ENCODE measurements around the gene MYLK.
"Not testable (repeated sequence)": the region's sequence is repeated elsewhere in the genome, so short reads cannot be mapped to it uniquely, and the experiment has no call there.

Gene MYLK

DNA sequence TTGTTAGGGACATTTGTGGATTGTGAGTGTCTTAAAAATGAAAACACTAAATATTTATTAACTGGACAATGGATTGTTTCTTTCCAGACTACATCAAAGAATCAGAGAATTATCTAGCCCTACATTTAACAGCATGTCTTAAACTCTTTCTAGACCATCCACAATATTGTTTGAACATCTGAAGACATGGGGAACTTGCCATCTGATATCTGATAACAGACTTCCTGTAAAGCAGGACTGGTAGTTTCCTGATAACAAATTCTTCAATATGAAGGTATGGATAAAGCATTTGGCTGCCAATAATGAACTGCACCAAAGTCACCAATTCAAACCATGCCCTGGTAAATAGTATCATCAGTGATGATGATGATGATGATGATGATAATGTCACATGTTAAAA, 273.1 kb downstream of the MYLK start:
- peaks cover 3% of the 10 kb centered on the region for H3K36me3 Mint-ChIP-seq (ENCODE audit: insufficient read depth)
- no peak overlapping the region for H3K4me3 Mint-ChIP-seq
- no peaks in the 10 kb centered on the region for H3K9me3 Mint-ChIP-seq
- no peaks in the 10 kb centered on the region for H3K4me1 Mint-ChIP-seq (ENCODE audit: low read depth in 2 of 2)
- H3K27me3 Mint-ChIP-seq, result no peaks in the 10 kb centered on the region
- H3K27ac Mint-ChIP-seq, result no peak overlapping the region
- ATAC-seq (replicated peaks), result no peak
- DNase-seq, result no peak

- Mint-ChIP-seq H3K27ac (no peak overlapping the region), H3K27me3 (no peaks in the 10 kb centered on the region), H3K36me3 (ENCODE audit: insufficient read depth) (peaks cover 3% of the 10 kb centered on the region), H3K9me3 (no peaks in the 10 kb centered on the region), H3K4me3 (no peak overlapping the region), H3K4me1 (ENCODE audit: low read depth in 2 of 2) (no peaks in the 10 kb centered on the region)
- ATAC-seq (replicated peaks), result no peak
- no peak for DNase-seq
Observed at GRCh38 chr3:123610331-123610730, 273.8 kb downstream of the MYLK start.

- Mint-ChIP-seq H3K36me3 (ENCODE audit: insufficient read depth) (peaks cover 2% of the 10 kb centered on the region), H3K27ac (no peak overlapping the region), H3K4me1 (ENCODE audit: low read depth in 2 of 2) (peaks cover 0 to 2% of the 10 kb centered on the region in 2 donors), H3K27me3 (no peaks in the 10 kb centered on the region), H3K9me3 (no peaks in the 10 kb centered on the region), H3K4me3 (no peak overlapping the region)
- ATAC-seq (replicated peaks) (no peak), DNase-seq (no peak)
Observed at GRCh38 chr3:123609063-123609462, 275.1 kb downstream of the MYLK start.

- Mint-ChIP-seq H3K9me3 (no peaks in the 10 kb centered on the region), H3K27ac (no peak overlapping the region), H3K4me1 (ENCODE audit: low read depth in 2 of 2) (peaks cover 0 to 2% of the 10 kb centered on the region in 2 donors), H3K36me3 (ENCODE audit: insufficient read depth) (no peaks in the 10 kb centered on the region), H3K4me3 (no peak overlapping the region), H3K27me3 (no peaks in the 10 kb centered on the region)
- DNase-seq, result no peak
- no peak for ATAC-seq (replicated peaks)
Observed at GRCh38 chr3:123608263-123608937, 275.7 kb downstream of the MYLK start.

- no peaks in the 10 kb centered on the region for H3K9me3 Mint-ChIP-seq
- DNase-seq (no peak), ATAC-seq (replicated peaks) (no peak)
- H3K4me1 Mint-ChIP-seq (ENCODE audit: low read depth in 2 of 2), result peaks cover 0 to 2% of the 10 kb centered on the region in 2 donors
- no peak overlapping the region for H3K27ac Mint-ChIP-seq
- no peaks in the 10 kb centered on the region for H3K36me3 Mint-ChIP-seq (ENCODE audit: insufficient read depth)
- H3K4me3 Mint-ChIP-seq, result no peak overlapping the region
- H3K27me3 Mint-ChIP-seq, result no peaks in the 10 kb centered on the region
Observed at GRCh38 chr3:123606527-123606926, 277.6 kb downstream of the MYLK start.

DNA sequence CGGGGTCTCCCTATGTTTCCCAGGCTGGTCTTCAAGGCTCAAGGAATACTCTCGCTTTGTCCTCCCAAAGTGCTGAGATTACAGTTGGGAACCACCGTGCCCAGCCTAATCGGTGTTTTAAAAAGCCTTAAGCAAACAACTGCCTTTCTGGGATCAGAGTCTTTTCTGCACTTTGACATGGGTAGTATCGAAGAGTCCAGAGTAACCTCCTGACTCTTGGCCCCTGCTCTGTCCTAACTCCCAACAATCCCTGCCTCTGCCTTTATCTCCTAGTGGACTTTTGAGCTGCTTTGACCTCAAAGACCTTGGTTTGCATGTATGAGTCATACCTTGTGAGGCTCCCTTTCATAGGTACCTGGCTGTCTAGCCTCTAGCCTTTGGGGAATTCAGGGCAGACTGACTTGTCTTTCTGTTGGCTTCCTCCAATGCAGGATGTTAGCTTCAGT, 278.3 kb downstream of the MYLK start:
- Mint-ChIP-seq H3K4me1 (ENCODE audit: low read depth in 2 of 2) (peaks cover 0 to 2% of the 10 kb centered on the region in 2 donors), H3K27ac (peak overlapping the region in 1 of 2 donors; percentile 20), H3K9me3 (no peaks in the 10 kb centered on the region), H3K36me3 (ENCODE audit: insufficient read depth) (no peaks in the 10 kb centered on the region), H3K27me3 (no peaks in the 10 kb centered on the region), H3K4me3 (no peak overlapping the region)
- ATAC-seq (replicated peaks) (no peak), DNase-seq (no peak)

- ATAC-seq (replicated peaks); DNase-seq; H3K4me1 Mint-ChIP-seq (ENCODE audit: low read depth in 2 of 2); H3K36me3 Mint-ChIP-seq (ENCODE audit: insufficient read depth); H3K9me3 Mint-ChIP-seq; H3K27ac Mint-ChIP-seq; H3K4me3 Mint-ChIP-seq; H3K27me3 Mint-ChIP-seq: not testable (repeated sequence)
Observed at GRCh38 chr3:123603153-123603552, 281.0 kb downstream of the MYLK start.

DNA sequence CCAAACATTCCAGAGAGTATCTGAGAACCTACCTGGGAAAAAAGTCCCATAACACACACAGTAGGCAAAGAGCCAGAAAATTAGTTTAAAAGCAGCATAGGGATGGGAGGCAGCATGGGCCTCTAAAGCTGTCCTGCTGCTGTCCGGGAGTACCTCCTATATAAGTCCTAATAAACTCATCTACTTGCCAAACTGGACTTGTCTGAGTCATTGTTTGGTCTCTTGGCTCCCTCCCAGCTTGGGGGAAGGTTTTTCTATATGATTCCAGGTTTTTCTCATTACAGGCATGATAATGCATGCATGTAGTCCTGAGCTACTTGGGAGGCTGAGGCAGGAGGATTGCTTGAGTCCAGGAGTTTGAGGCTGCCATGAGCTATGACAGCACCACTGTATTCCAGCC, 281.8 kb downstream of the MYLK start:
- Mint-ChIP-seq H3K4me1 (ENCODE audit: low read depth in 2 of 2) (peaks cover 0 to 2% of the 10 kb centered on the region in 2 donors), H3K4me3 (no peak overlapping the region), H3K9me3 (no peaks in the 10 kb centered on the region), H3K27me3 (no peaks in the 10 kb centered on the region), H3K27ac (no peak overlapping the region), H3K36me3 (ENCODE audit: insufficient read depth) (no peaks in the 10 kb centered on the region)
- no peak for ATAC-seq (replicated peaks)
- no peak for DNase-seq

GRCh38 chr3:123600863-123601262, 283.3 kb downstream of the MYLK start:
- not testable (repeated sequence) for H3K36me3 Mint-ChIP-seq (ENCODE audit: insufficient read depth); DNase-seq; H3K4me1 Mint-ChIP-seq (ENCODE audit: low read depth in 2 of 2); ATAC-seq (replicated peaks); H3K27ac Mint-ChIP-seq; H3K4me3 Mint-ChIP-seq; H3K27me3 Mint-ChIP-seq; H3K9me3 Mint-ChIP-seq

DNA sequence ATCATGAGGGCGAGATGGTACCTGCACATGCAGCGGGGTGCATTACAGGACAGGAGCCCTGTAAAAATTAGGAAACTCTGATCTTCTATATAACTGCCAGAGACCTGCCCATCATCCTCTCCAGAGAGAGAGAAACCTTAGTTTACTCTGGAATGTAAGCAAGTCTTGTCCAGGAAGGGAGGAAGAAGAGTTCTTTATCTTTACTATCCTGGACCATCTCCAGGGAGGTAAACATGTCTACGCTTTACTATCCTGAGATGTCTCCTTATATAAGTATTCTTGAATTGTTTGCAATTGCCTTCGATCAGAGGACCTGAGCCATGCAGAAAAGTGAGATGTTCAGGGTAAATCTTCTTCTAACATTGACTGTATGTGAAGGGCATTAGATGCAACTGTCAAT, 286.6 kb downstream of the MYLK start:
- Mint-ChIP-seq H3K27me3 (no peaks in the 10 kb centered on the region), H3K27ac (no peak overlapping the region), H3K4me1 (ENCODE audit: low read depth in 2 of 2) (peaks cover 0 to 3% of the 10 kb centered on the region in 2 donors), H3K4me3 (no peak overlapping the region), H3K36me3 (ENCODE audit: insufficient read depth) (no peaks in the 10 kb centered on the region), H3K9me3 (peaks cover 0 to under 1% of the 10 kb centered on the region in 2 donors)
- DNase-seq (no peak), ATAC-seq (replicated peaks) (no peak)

GRCh38 chr3:123595396-123596180, 288.5 kb downstream of the MYLK start:
- DNase-seq (no peak), ATAC-seq (replicated peaks) (no peak)
- Mint-ChIP-seq H3K27ac (no peak overlapping the region), H3K9me3 (peaks cover 0 to 1% of the 10 kb centered on the region in 2 donors), H3K4me1 (ENCODE audit: low read depth in 2 of 2) (peaks cover 0 to 3% of the 10 kb centered on the region in 2 donors), H3K27me3 (no peaks in the 10 kb centered on the region), H3K36me3 (ENCODE audit: insufficient read depth) (no peaks in the 10 kb centered on the region), H3K4me3 (no peak overlapping the region)

GRCh38 chr3:123593381-123593780, 290.8 kb downstream of the MYLK start:
- Mint-ChIP-seq H3K9me3 (peaks cover 0 to 1% of the 10 kb centered on the region in 2 donors), H3K36me3 (ENCODE audit: insufficient read depth) (no peaks in the 10 kb centered on the region), H3K4me3 (no peak overlapping the region), H3K27ac (no peak overlapping the region), H3K27me3 (no peaks in the 10 kb centered on the region), H3K4me1 (ENCODE audit: low read depth in 2 of 2) (peaks cover 0 to 3% of the 10 kb centered on the region in 2 donors)
- DNase-seq (no peak), ATAC-seq (replicated peaks) (no peak)

GRCh38 chr3:123590685-123591450, 293.3 kb downstream of the MYLK start:
- no peak for ATAC-seq (replicated peaks)
- no peak for DNase-seq
- Mint-ChIP-seq H3K9me3 (peaks cover 0 to 1% of the 10 kb centered on the region in 2 donors), H3K27me3 (no peaks in the 10 kb centered on the region), H3K27ac (no peak overlapping the region), H3K4me1 (ENCODE audit: low read depth in 2 of 2) (peaks cover 0 to 11% of the 10 kb centered on the region in 2 donors), H3K4me3 (no peak overlapping the region), H3K36me3 (ENCODE audit: insufficient read depth) (no peaks in the 10 kb centered on the region)

Data from effector memory CD8-positive, alpha-beta T cell (primary cell).